Measurements from ENCODE around the gene CD79B.

CD79B gene

GRCh38 chr17:63950940-63951907 lies 19.1 kb upstream of the CD79B start:
- no peak for DNase-seq

DNA sequence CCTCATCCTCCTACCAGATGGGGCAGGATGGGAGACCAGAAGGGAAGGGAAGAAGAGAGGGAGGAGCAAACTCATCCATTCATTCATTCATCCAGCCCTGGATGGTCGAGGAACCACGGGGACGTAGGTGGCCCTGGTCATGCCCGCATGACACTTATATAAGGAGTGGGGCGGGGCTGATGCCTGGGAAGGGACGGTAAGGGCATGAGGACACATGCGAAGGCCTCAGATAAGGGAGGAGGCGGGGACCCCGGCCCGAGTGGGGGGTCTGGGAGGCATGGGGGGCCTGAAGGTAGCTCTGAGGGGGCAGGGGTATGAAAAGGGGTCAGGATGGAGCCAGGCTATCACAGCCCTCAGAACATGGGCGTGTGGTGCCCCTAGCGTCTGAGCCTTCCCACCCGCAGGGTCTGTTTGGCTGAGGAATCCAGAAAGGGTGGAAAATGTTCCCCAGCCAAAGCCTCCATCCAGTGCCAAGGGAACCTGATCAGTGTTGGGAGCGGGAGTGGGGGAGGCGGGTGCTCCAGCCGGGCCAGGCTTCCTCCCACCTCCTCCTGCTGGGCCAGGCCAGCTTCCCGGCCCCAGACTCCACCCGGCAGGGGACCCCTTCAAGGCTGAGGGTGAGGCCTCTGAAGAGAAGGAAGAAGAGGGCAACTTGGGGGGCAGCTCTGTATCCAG lies 17.6 kb upstream of the CD79B start:
- no peak for DNase-seq

DNA sequence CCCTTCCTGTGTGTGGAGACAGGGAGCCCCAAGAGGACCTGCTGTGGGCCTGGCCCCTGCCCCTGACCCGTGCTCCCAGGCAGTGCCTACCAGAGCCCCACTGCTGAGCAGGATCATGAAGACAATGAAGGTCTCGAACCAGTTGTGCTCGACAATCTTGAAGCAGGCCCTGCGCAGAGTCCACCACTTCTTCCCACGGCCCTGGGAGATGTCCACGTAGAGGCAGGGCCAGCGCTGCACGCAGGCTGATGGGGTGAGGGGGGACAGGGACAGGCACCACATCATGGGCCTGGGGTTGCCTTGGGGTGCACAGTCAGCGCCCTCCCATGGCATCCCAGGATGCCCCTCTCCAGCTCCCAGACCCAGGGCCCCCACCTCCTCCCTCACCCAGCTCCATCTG lies 16.4 kb upstream of the CD79B start:
- DNase-seq: no peak

DNA sequence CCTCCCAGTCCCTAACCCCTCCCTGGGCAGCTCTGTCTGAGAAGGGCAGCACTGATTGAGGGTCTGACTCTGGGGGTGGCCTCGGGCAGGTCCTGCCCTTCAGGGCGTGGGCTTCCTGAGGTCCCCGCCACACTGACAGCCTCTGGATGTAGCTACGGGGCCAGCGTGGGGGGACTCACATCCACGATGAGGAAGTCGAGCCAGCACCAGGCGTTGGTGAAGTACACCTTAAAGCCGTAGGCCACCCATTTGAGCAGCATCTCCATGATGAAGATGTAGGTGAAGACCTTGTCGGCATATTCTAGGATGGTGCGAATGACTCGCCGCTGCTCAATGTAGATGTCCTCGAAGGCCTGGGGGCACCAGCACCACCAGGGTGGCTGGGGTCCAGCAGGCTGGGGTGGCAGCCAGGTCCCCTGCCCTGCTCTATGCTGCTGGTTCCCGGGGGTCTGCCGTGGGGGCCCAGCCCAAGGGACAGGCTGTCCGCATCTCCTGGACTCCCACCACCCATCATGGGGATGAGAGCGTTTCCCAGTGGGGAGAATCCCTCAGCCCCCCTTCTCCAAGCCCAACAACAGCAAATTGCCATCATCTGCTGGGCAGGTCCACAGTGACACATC lies 15.7 kb upstream of the CD79B start:
- DNase-seq: no peak

DNA sequence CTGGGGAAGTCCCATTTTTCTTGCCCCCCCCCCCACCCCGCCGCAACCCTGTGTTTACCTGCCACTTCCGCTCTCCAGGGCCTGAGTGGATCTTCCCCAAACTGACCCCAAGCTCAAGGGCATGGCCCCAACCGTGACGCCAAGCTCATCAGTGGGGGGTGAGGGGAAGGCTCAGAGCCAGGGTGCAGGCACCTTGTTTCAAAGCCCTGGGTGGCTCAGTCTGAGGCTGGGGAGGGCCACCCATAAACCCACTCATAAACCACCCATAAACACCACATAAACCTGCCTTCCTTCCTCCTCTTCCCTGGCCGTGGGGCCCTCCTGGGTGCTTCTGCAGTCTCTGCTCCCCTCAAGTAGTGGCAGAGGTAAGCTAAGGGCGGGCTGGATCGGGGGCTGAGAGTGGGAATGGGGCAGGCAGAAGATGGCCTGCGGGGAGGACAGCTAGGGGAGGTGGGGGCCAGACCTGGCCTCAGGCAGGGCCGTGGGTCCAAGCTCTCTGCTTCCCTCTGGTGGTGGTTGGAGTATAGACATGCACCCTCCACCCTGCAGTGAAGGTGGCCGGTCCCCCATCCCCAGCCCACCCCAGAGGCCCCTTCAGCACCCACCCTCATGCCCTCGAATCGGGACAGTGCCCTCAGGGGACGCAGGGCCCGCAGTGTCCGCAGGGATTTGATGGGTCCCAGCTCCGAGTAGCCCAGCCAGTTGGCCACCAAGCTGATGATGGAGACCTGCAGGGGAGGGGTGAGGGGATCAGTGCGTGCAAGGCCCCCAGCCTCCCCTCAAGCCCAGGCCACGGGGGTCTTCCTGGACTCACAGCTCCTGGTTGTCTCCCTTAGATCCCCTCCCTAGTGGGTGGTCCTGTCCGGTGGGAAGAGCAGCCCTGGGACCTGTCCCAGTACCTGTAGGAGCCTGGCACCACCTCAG lies 14.6 kb upstream of the CD79B start:
- DNase-seq: no peak

GRCh38 chr17:63945784-63946439 lies 13.8 kb upstream of the CD79B start:
- DNase-seq: no peak

DNA sequence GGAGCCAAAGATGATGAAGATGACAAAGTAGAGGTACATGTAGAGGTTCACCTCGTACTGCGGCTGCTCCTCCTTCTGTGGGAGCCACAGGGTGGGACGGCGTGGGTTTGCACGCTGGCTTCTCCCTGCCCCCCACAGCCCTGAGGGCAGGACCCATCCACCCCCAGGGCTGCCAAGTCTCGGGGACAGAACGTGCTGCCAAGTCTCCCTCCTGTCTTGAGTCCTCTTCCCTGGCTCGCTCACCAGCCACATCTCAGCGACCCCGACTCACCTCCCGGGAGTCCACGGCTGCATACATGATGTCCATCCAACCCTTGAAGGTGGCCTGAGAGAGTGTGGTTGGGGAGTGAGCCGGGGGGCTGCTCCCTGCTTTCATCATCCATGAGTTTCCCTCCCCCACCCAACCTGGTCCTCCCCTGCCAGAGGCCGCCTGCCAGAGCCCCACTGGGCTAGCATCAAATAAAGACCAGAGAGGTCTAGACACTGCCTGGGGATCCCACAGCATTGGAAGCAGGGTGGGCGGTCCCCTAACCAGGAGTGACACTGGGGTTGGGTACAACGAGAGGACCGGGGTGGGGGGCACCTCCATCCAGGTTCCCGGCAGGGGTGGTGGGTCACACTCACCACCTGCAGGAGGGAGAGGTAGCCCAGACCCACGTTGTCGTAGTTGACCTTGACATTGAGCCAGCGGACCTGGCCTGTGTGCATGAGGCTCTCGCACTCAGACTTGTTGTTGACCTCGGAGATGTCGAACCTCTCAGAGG lies 12.8 kb upstream of the CD79B start:
- no peak for DNase-seq

DNA sequence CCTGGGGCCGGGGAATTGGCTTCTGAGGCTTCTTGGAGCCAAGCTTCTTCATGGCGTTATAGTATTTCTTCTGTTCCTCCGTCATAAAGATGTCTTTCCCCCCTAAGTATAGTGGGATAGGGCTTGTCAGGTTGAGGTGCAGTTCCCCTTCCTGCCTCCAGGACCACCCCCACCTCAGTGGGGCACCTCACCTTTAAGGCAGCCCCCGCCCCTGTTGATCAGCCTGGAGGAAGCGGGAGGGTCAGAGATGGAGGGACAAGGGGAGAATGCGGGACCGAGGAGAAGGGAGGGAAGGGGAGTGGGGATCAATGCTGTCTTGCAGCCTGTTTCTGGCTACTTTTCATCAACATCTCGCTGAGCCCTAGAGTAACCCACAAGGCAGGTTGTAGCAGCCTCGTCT lies 11.6 kb upstream of the CD79B start:
- DNase-seq: no peak

- no peak for DNase-seq
Measured at GRCh38 chr17:63942309-63942985, 10.3 kb upstream of the CD79B start.

- DNase-seq: no peak
Measured at GRCh38 chr17:63941751-63942150, 9.6 kb upstream of the CD79B start.

DNA sequence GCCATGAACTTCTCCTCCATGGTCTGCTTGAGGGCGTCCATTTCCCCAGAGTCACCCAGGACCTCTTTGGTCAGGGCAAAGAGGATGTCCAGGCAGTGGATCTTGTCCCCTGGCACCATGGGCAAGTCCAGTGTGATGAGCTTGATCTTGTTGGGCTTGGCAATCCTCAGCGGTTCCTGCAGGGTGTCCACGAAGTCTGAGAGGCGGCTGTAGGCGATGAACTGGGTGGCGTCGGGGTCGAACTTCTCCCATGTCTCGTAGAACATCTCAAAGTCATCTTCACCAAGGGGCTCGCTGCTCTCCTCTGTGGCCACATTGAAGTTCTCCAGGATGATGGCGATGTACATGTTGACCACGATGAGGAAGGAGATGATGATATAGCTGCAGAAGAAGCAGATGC lies 9.0 kb upstream of the CD79B start:
- no peak for DNase-seq

DNA sequence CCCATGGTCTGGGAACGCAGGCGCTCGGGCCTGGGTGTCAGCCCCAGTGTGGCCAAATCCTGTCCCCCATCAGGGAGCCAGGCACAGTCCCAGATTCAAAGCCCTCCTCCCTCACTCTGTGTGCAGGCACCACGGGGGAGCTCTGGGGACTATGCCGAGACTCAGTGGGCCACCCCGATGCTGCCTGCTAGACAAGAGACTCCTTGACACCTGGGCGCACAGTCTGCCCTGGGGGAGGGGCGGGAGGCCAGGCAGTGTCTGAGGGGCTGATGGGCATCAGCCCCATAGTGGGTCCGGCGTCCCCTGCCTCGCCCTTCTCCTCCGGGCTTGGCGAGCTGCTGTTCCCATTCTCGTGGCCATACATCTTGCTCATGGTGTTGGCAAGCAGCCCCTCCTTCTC lies 8.5 kb upstream of the CD79B start:
- no peak for DNase-seq

DNA sequence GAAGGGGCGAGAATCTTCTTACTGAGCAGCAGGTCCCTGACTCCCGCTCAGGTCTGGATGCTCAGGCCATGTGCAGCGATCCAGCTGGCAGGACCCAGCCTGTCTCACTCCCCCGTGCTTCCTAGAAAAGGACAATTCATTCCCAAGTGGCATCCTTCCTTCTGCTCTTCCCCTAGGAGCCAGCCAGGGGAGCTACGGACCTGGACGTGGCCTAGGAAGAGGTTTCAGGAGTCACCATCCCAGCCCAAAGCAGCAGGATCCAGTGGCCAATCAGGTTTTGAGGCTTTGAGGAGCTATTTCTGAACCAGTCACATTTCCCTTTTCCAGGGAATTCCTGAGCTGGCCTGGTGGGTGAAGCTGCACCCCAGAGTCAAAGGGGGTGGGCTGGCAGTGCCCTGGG lies 7.8 kb upstream of the CD79B start:
- no peak for DNase-seq

- no peak for DNase-seq
Measured at GRCh38 chr17:63939401-63939800, 7.3 kb upstream of the CD79B start.

GRCh38 chr17:63937920-63938319 lies 5.8 kb upstream of the CD79B start:
- DNase-seq: no peak

GRCh38 chr17:63937319-63937718 lies 5.2 kb upstream of the CD79B start:
- DNase-seq: no peak

DNA sequence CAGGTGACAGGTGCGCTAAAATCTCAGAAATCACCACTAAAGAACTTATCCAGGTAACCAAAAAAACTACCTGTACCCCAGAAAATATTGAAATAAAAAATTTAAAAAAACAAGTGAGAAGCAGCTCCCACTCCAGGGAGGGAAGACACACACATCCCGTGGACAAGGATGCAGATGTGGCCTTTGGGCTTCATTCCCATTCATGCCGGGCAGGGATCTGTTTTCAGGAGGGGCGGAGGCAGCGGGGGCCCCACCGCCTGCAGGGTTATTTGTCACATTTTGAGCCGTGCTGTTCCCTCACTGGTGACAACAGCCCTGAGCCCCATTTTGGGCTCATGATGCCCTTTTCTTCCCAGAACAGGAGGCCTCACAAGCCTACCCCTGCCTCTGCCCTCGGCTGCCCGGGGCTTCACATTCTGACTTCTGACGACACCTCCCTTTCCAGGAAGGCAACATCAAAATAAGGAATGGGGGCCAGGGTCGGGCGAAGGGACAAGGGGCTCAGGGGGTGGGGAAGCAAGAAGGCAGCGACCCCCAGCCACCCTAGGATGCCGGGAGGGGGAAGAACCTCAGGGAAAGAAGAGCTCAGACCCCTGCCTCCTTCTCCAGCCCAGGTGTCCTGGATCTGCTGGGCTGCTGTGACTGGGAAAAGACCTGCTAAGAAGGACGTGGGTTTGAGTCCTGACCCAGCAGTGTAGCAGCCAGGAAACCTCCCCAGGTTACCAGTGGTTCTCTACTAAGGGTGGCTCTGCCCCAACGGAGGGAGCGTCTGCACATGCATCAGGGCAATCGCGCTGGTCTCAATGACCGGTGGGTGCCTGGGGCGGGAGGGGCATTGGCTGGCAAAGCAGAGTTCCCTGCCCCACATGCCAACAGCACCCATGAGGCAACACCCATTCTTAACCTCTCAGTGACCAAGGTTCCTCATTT lies 2.3 kb upstream of the CD79B start:
- no peak for DNase-seq

GRCh38 chr17:63933598-63933997 lies 1.5 kb upstream of the CD79B start:
- DNase-seq: no peak

- DNase-seq: no peak
Measured at GRCh38 chr17:63932721-63933120, 590 bp upstream of the CD79B start.

All from NCI-H1417 treated with DMSO at 0.1 percent for 48 hours (cell line).